ENCODE data around the gene PRKN.

- TF ChIP-seq CTCF (IDR thresholded peaks at IDR 0.05), result no peak
- TF ChIP-seq POLR2A (IDR thresholded peaks at IDR 0.05), result no peak
- TF ChIP-seq POLR2AphosphoS5 (IDR thresholded peaks at IDR 0.05; ENCODE audit: insufficient read depth in 1 of 2, low read depth in 1 of 2), result no peak
Measured at GRCh38 chr6:161829291-161829729, 898.3 kb downstream of the PRKN start.
